B cell (primary cell): ENCODE results near the gene RNF10. TPM values are rescaled to one million over a fixed set of nuclear protein-coding genes. Genes with fewer than 3 reads are reported as not detected.

Experiments
- ATAC-seq: fragments of 200-7000 bp; cut with Tn5 transposase; one replicate; pipeline ENCODE4 v1.10.0; 2021; ENCODE audit warnings: low read depth, mild to moderate bottlenecking, moderate number of reproducible peaks, moderate library complexity
- CTCF ChIA-PET: fragments of 350-600 bp; sonication (Branson Sonifier 250); formaldehyde crosslinking; loops from one replicate; lab custom pipeline; 2021; ENCODE audit warnings: antibody characterized with exemption, inconsistent platforms; lab: Charles Lee
- POLR2A ChIA-PET: fragments of 350-600 bp; sonication (Branson Sonifier 250); formaldehyde crosslinking; loops from one replicate; lab custom pipeline; 2021; ENCODE audit warnings: antibody characterized with exemption; lab: Charles Lee
- DNase-seq: peaks from one replicate; pipeline ENCODE4 v3.0.0; 2013
- H2AFZ ChIP-seq: 2 replicates; pipeline ENCODE4 v1.6.1; 2012; ENCODE audit warnings: mild to moderate bottlenecking, low read depth, low read length; ENCODE audit not compliant: insufficient read depth, poor library complexity, severe bottlenecking
- H3K27ac ChIP-seq, 2 donors: 1 replicate in 1 of 2; 2 replicates in 1 of 2; pipeline ENCODE4 v1.5.1; 2012 to 2013; ENCODE audit warnings: low read length in 2 of 2, mild to moderate bottlenecking in 2 of 2, moderate library complexity in 1 of 2
- H3K27me3 ChIP-seq, 4 experiments: fragments of 200-600 bp in 1 of 4; sonication (generic) in 1 of 4; replicated peaks in 1 of 4; 1 replicate in 2 of 4; 2 replicates in 2 of 4; pipeline versions ENCODE4 v1.6.1 to v1.7.0; 2013 to 2016; ENCODE audit warnings: low read length in 3 of 4, mild to moderate bottlenecking in 2 of 4, mixed read lengths in 1 of 4, moderate library complexity in 1 of 4; ENCODE audit not compliant: insufficient read depth in 4 of 4, control insufficient read depth in 3 of 4; ENCODE audit errors: control extremely low read depth in 1 of 4
- H3K36me3 ChIP-seq, 2 experiments: replicated peaks in 1 of 2; 1 replicate in 1 of 2; 2 replicates in 1 of 2; pipeline versions ENCODE4 v1.6.1 to v1.7.1; 2013; ENCODE audit warnings: low read length in 1 of 2; ENCODE audit not compliant: insufficient read depth in 2 of 2, control insufficient read depth in 1 of 2; ENCODE audit errors: control extremely low read depth in 1 of 2, extremely low read depth in 1 of 2
- H3K4me1 ChIP-seq, 2 donors: fragments of 200-600 bp in 1 of 2; sonication (generic) in 1 of 2; 1 replicate in 1 of 2; 2 replicates in 1 of 2; pipeline versions ENCODE4 v1.5.1 to v1.6.1; 2013 to 2017; ENCODE audit warnings: low read length in 2 of 2; ENCODE audit not compliant: control insufficient read depth in 2 of 2, insufficient read depth in 2 of 2
- H3K4me2 ChIP-seq: replicated peaks from 2 replicates; pipeline ENCODE3; 2012; ENCODE audit warnings: mild to moderate bottlenecking, low read depth, low read length; ENCODE audit not compliant: poor library complexity, severe bottlenecking
- H3K4me3 ChIP-seq, 5 experiments: fragments of 200-600 bp in 1 of 5; sonication (generic) in 1 of 5; 1 replicate in 3 of 5; 2 replicates in 2 of 5; pipeline versions ENCODE4 v1.5.1 to v1.7.0; 2011 to 2016; ENCODE audit warnings: low read length in 4 of 5, mild to moderate bottlenecking in 4 of 5, low read depth in 2 of 5, control low read depth in 1 of 5, moderate library complexity in 1 of 5; ENCODE audit not compliant: insufficient read depth in 1 of 5; ENCODE audit errors: control extremely low read depth in 1 of 5, extremely low read depth in 1 of 5
- H3K79me2 ChIP-seq: fragments of 200-600 bp; sonication (generic); one replicate; pipeline ENCODE4 v1.6.0; 2016; ENCODE audit warnings: low read length; ENCODE audit not compliant: control insufficient read depth, insufficient read depth
- H3K9ac ChIP-seq: fragments of 200-600 bp; sonication (generic); 2 replicates; pipeline ENCODE4 v1.6.1; 2017; ENCODE audit warnings: mild to moderate bottlenecking, low read length, moderate library complexity
- H3K9me3 ChIP-seq, 3 donors: one replicate each; pipeline versions ENCODE4 v1.6.1 to v1.7.1; 2013; ENCODE audit warnings: low read length in 2 of 3; ENCODE audit not compliant: control insufficient read depth in 2 of 3, insufficient read depth in 1 of 3; ENCODE audit errors: control extremely low read depth in 1 of 3
- H4K20me1 ChIP-seq: 2 replicates; pipeline ENCODE4 v1.6.0; 2012; ENCODE audit warnings: mild to moderate bottlenecking, low read length; ENCODE audit not compliant: insufficient read depth, control insufficient read depth, poor library complexity, severe bottlenecking
- H3K27ac Mint-ChIP-seq: one replicate; pipeline ENCODE4 v1.8.0; 2021; ENCODE audit warnings: mixed read lengths
- H3K27me3 Mint-ChIP-seq: one replicate; pipeline ENCODE4 v1.8.0; 2021; ENCODE audit warnings: mixed read lengths
- H3K4me1 Mint-ChIP-seq: one replicate; pipeline ENCODE4 v1.8.0; 2021; ENCODE audit warnings: mixed read lengths
- H3K4me3 Mint-ChIP-seq: one replicate; pipeline ENCODE4 v1.8.0; 2021; ENCODE audit warnings: mixed read lengths
- H3K9me3 Mint-ChIP-seq: one replicate; pipeline ENCODE4 v1.8.0; 2022; ENCODE audit warnings: mixed read lengths; ENCODE audit not compliant: insufficient read depth
- EZH2 ChIP-seq: IDR thresholded peaks from 2 replicates; pipeline ENCODE4 v1.6.1; 2012; ENCODE audit warnings: borderline replicate concordance, low read depth, mild to moderate bottlenecking, moderate library complexity, low read length; ENCODE audit not compliant: insufficient read depth, poor library complexity, severe bottlenecking
- WGBS: methylation state at CpG from one replicate; pipeline ENCODE4 v1.1.5; 2013; ENCODE audit warnings: missing lambda C conversion rate; ENCODE audit not compliant: insufficient coverage; 5-methylcytosine and 5-hydroxymethylcytosine counted together
- intact Hi-C: fragments of 100-400 bp; cut with micrococcal nuclease; formaldehyde crosslinking; loops from one replicate; pipeline ENCODE4 v1.10.0; 2022
- polyA plus RNA-seq: library from polyadenylated mRNA; depleted of rRNA; stranded (reverse); fragments of >200 nt; gene quantifications from 2 replicates; pipeline ENCODE4 v1.2.3, GENCODE V29; 2012
- total RNA-seq, 2 donors: library from RNA; stranded (reverse); fragments of 120-200 nt in 1 of 2; gene quantifications; 1 replicate in 1 of 2; 2 replicates in 1 of 2; pipeline versions ENCODE4 v1.2.3 to v1.2.4, GENCODE V29; 2013 to 2022
- TF ChIP-seq, protein P1 (sequence below): fragments of 200-600 bp; IDR thresholded peaks from one replicate; pipeline ENCODE4 v1.8.0; 2022; ENCODE audit warnings: antibody characterized with exemption, mild to moderate bottlenecking

RNF10 gene
- total and polyA plus RNA-seq, 2 donors (not counting 1 experiment from before 2014, with no cell fraction given): 163 to 236 TPM

GRCh38 chr12:120508537-120508936 lies 25.6 kb upstream of the RNF10 start:
- Histone ChIP-seq H3K4me2 (no peak overlapping the region), H3K27me3 (no peaks in the 10 kb centered on the region), H3K9ac (no peak overlapping the region), H3K79me2 (peaks cover 5% of the 10 kb centered on the region), H3K27ac (no peak overlapping the region), H3K4me1 (no peaks in the 10 kb centered on the region), H3K4me3 (no peak overlapping the region), H3K9me3 (no peaks in the 10 kb centered on the region), H4K20me1 (no peaks in the 10 kb centered on the region), H3K36me3 (peaks cover 3 to 48% of the 10 kb centered on the region in 2 experiments), H2AFZ (no peak overlapping the region)
- 93% methylated on average over 6 of the region's 8 CpGs for WGBS
- intact Hi-C loops: no loop called here
- DNase-seq (no peak), ATAC-seq (no peak)
- no peaks in the 10 kb centered on the region for H3K27me3 Mint-ChIP-seq
- H3K4me1 Mint-ChIP-seq: no peaks in the 10 kb centered on the region
- TF ChIP-seq, protein P1, sequence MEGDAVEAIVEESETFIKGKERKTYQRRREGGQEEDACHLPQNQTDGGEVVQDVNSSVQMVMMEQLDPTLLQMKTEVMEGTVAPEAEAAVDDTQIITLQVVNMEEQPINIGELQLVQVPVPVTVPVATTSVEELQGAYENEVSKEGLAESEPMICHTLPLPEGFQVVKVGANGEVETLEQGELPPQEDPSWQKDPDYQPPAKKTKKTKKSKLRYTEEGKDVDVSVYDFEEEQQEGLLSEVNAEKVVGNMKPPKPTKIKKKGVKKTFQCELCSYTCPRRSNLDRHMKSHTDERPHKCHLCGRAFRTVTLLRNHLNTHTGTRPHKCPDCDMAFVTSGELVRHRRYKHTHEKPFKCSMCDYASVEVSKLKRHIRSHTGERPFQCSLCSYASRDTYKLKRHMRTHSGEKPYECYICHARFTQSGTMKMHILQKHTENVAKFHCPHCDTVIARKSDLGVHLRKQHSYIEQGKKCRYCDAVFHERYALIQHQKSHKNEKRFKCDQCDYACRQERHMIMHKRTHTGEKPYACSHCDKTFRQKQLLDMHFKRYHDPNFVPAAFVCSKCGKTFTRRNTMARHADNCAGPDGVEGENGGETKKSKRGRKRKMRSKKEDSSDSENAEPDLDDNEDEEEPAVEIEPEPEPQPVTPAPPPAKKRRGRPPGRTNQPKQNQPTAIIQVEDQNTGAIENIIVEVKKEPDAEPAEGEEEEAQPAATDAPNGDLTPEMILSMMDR: no peak
- TF ChIP-seq EZH2: no peak
- H3K27ac Mint-ChIP-seq: no peak overlapping the region
- no peak overlapping the region for H3K4me3 Mint-ChIP-seq
- H3K9me3 Mint-ChIP-seq: no peaks in the 10 kb centered on the region
- ChIA-PET CTCF (interaction anchor here (0.9 kb wide), 1 partner anchor 191 kb away, joined by 4 read pairs; no protein-coding TSS in a partner anchor), POLR2A (interaction anchor here (0.6 kb wide), 1 partner anchor 19 kb away, joined by 9 read pairs; no protein-coding TSS in a partner anchor)

GRCh38 chr12:120514002-120514401 lies 20.2 kb upstream of the RNF10 start:
- TF ChIP-seq, protein P1: no peak
- no peak for TF ChIP-seq EZH2

More at GRCh38 chr12:120514002-120514401, 20.2 kb upstream of the RNF10 start:
- H3K27me3 ChIP-seq: no peaks in the 10 kb centered on the region
- no peaks in the 10 kb centered on the region for H3K9me3 Mint-ChIP-seq
- no peak overlapping the region for H3K4me3 ChIP-seq
- CTCF ChIA-PET: interaction anchor here (1.7 kb wide), 1 partner anchor 17 kb away, joined by 6 read pairs; no protein-coding TSS in a partner anchor
- H3K4me1 Mint-ChIP-seq: no peaks in the 10 kb centered on the region
- no peak overlapping the region for H3K9ac ChIP-seq
- H2AFZ ChIP-seq: no peak overlapping the region
- DNase-seq: no peak
- no peaks in the 10 kb centered on the region for H4K20me1 ChIP-seq
- H3K4me1 ChIP-seq: no peaks in the 10 kb centered on the region
- H3K27me3 Mint-ChIP-seq: no peaks in the 10 kb centered on the region
- peaks cover 8 to 40% of the 10 kb centered on the region in 2 experiments for H3K36me3 ChIP-seq
- intact Hi-C loops: no loop called here
- no peaks in the 10 kb centered on the region for H3K9me3 ChIP-seq
- ATAC-seq: no peak
- H3K27ac ChIP-seq: no peak overlapping the region
- H3K79me2 ChIP-seq: no peaks in the 10 kb centered on the region
- POLR2A ChIA-PET: no interaction called here
- H3K4me3 Mint-ChIP-seq: no peak overlapping the region
- WGBS: 87% methylated on average over 3 of the region's 7 CpGs
- H3K27ac Mint-ChIP-seq: no peak overlapping the region
- no peak overlapping the region for H3K4me2 ChIP-seq
